ENCODE measurements around the gene AQP10. TPM values are rescaled to one million over a fixed set of nuclear protein-coding genes. Genes with fewer than 3 reads are reported as not detected.

Gene AQP10
- total RNA-seq, 4 donors from 2014 or later: not detected

DNA sequence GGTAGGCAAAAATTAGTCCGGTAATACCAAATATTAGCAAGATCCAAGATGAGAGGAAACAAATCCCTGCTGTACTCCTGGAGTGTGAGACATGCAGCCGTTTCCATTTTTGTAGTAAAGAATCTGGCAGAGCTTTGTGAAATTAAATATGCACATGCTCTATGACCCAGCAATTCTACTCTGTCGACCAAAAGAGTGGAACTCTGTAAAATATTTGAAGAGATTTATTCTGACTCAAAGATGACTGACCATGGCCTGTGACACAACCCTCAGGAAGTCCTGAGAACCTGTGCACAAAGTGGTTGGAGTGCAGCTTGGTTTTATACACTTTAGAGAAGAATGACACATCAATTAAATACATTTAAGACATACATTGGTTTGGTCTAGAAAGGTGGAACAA lies 32.2 kb upstream of the AQP10 start:
- no peak overlapping the region for H3K4me3 ChIP-seq
- no peaks in the 10 kb centered on the region for H3K36me3 ChIP-seq
- no peak for DNase-seq
- ATAC-seq: no peak
- H3K4me1 ChIP-seq: no peaks in the 10 kb centered on the region
- no peak overlapping the region for H3K27ac ChIP-seq
- TF ChIP-seq POLR2A (IDR thresholded peaks at IDR 0.05): no peak
- TF ChIP-seq, protein P1, sequence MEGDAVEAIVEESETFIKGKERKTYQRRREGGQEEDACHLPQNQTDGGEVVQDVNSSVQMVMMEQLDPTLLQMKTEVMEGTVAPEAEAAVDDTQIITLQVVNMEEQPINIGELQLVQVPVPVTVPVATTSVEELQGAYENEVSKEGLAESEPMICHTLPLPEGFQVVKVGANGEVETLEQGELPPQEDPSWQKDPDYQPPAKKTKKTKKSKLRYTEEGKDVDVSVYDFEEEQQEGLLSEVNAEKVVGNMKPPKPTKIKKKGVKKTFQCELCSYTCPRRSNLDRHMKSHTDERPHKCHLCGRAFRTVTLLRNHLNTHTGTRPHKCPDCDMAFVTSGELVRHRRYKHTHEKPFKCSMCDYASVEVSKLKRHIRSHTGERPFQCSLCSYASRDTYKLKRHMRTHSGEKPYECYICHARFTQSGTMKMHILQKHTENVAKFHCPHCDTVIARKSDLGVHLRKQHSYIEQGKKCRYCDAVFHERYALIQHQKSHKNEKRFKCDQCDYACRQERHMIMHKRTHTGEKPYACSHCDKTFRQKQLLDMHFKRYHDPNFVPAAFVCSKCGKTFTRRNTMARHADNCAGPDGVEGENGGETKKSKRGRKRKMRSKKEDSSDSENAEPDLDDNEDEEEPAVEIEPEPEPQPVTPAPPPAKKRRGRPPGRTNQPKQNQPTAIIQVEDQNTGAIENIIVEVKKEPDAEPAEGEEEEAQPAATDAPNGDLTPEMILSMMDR (IDR thresholded peaks at IDR 0.05 in 4 of 5, conservative IDR thresholded peaks at IDR 0.05 in 1 of 5): no peak
- H3K27me3 ChIP-seq: no peaks in the 10 kb centered on the region
- intact Hi-C loops (cut with DNase I; ENCODE audit: low total_unique reads) (no loop called here), in situ Hi-C loops (cut with MboI; ENCODE audit: low sequenced_read_pairs in 4 of 4) (no loop called here)
- no peaks in the 10 kb centered on the region for H3K9me3 ChIP-seq

DNA sequence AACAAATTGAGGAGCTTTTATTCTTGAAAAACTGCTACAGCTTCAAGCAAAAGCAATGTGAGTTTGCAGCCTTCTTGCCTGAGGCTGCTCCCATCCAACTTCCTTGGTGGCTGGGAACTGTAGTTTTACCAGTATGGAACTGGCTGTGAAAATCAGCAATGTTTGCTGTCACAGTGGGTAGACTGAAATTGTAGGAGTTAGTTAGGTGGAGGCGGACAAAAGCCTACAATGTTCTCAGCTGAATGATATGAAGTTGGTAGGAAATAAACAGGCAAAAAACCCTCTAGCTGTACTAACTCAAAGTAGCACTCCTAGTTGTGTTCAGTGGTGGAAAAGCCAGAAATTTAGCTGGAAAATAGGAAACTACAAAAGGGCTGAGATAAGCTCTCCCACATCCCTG lies 30.0 kb upstream of the AQP10 start:
- no peaks in the 10 kb centered on the region for H3K4me1 ChIP-seq
- intact Hi-C loops (cut with DNase I; ENCODE audit: low total_unique reads) (no loop called here), in situ Hi-C loops (cut with MboI; ENCODE audit: low sequenced_read_pairs in 4 of 4) (no loop called here)
- TF ChIP-seq, protein P1 (IDR thresholded peaks at IDR 0.05 in 4 of 5, conservative IDR thresholded peaks at IDR 0.05 in 1 of 5): no peak
- no peak for TF ChIP-seq POLR2A (IDR thresholded peaks at IDR 0.05)
- no peak overlapping the region for H3K27ac ChIP-seq
- ATAC-seq (no peak), DNase-seq (no peak)
- H3K36me3 ChIP-seq: no peaks in the 10 kb centered on the region
- peaks cover 0 to 14% (median 5%) of the 10 kb centered on the region in 3 donors for H3K9me3 ChIP-seq
- H3K4me3 ChIP-seq: no peak overlapping the region
- H3K27me3 ChIP-seq: no peaks in the 10 kb centered on the region

DNA sequence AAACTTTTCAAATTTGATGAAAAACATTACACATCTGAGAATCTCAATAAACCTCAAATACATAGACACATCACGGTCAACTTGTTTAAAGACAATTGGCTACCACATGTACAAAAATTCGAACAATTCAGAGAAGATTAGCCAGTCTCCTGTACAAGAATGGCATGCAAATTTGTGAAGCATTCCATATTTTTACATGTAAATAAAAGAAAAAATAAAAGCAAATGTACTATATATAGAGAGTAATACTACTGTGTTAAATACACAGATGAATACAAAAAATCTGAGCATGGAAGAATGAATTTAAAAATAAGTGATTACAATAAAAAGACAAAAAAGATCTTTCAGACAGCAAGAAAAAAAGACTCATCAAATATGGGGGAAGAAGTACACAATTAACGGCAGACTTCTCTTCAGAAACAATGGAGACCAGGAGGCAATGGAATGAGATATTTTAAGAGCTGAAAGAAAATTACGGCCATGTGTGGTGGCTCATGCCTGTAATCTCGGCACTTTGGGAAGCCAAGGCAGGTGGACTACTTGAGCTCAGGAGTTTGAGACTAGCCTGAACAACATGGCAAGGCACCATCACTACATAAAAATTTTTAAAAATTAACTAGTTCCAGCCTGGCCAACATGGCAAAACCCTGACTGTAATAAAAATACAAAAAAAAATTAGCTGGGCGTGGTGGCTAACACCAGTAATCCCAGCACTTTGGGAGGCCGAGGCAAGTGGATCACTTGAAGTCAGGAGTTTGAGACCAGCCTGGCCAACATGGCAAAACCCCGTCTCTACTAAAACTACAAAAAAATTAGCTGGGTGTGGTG lies 25.3 kb upstream of the AQP10 start:
- no peaks in the 10 kb centered on the region for H3K36me3 ChIP-seq
- no peak overlapping the region for H3K27ac ChIP-seq
- no peak for TF ChIP-seq POLR2A (IDR thresholded peaks at IDR 0.05)
- TF ChIP-seq, protein P1 (IDR thresholded peaks at IDR 0.05 in 4 of 5, conservative IDR thresholded peaks at IDR 0.05 in 1 of 5): no peak
- intact Hi-C loops (cut with DNase I; ENCODE audit: low total_unique reads) (no loop called here), in situ Hi-C loops (cut with MboI; ENCODE audit: low sequenced_read_pairs in 4 of 4) (no loop called here)
- H3K9me3 ChIP-seq: peaks cover 0 to 20% (median 5%) of the 10 kb centered on the region in 3 donors
- DNase-seq: no peak
- no peak overlapping the region for H3K4me3 ChIP-seq
- no peaks in the 10 kb centered on the region for H3K27me3 ChIP-seq
- no peaks in the 10 kb centered on the region for H3K4me1 ChIP-seq
- no peak for ATAC-seq

DNA sequence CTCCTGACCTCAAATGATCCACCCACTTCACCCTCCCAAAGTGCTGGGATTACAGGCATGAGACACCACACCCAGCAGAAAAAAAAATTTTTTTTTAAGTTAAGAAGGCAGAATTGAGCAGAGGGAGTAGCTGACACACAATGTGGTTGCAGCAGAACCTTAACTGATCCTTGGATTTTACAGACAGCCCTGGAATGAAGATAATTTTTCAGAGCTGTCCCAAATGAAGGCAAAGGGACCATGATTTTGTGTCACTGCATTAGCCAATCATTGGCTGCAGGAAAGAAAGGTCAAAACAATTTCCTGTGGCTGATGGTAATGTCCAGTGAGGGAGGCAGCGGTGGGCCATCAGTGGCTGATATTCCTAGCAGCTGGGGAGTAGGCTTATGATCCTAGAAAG lies 19.3 kb upstream of the AQP10 start:
- ATAC-seq: no peak
- DNase-seq: no peak
- intact Hi-C loops (cut with DNase I; ENCODE audit: low total_unique reads): no loop called here
- H3K27ac ChIP-seq: no peak overlapping the region
- in situ Hi-C loops (cut with MboI; ENCODE audit: low sequenced_read_pairs in 4 of 4): loop anchor here in 1 of 4 donors (25.0 kb wide), 1 partner anchor 289 kb away; no protein-coding TSS in a partner anchor
- no peak for TF ChIP-seq POLR2A (IDR thresholded peaks at IDR 0.05)
- TF ChIP-seq, protein P1 (IDR thresholded peaks at IDR 0.05 in 4 of 5, conservative IDR thresholded peaks at IDR 0.05 in 1 of 5): no peak
- no peak overlapping the region for H3K4me3 ChIP-seq
- no peaks in the 10 kb centered on the region for H3K9me3 ChIP-seq
- H3K4me1 ChIP-seq: no peaks in the 10 kb centered on the region
- H3K36me3 ChIP-seq: no peaks in the 10 kb centered on the region
- no peaks in the 10 kb centered on the region for H3K27me3 ChIP-seq

All from gastrocnemius medialis (tissue), 4 donors.